Fibroblast of lung (primary cell): ENCODE data around the gene MXRA7. TPM values are rescaled to one million over a fixed set of nuclear protein-coding genes. Genes with fewer than 3 reads are reported as not detected.
"Not testable (repeated sequence)": the region's sequence is repeated elsewhere in the genome, so short reads cannot be mapped to it uniquely, and the experiment has no call there.

Experiments
- DNase-seq, 2 donors: peaks; one replicate each; pipeline versions ENCODE4 v3.0.0 to v3.0.0-alpha.2; 2010; ENCODE audit warnings: low read depth in 2 of 2
- H2AFZ ChIP-seq: 2 replicates; pipeline ENCODE4 v1.5.1; 2012; ENCODE audit warnings: low read length, control low read depth, inconsistent platforms
- H3K27ac ChIP-seq: 2 replicates; pipeline ENCODE4 v1.5.1; 2011; ENCODE audit warnings: low read length, control low read depth; ENCODE audit not compliant: insufficient read depth
- H3K27me3 ChIP-seq: 2 replicates; pipeline ENCODE4 v1.5.1; 2011; ENCODE audit warnings: mild to moderate bottlenecking, low read length; ENCODE audit not compliant: control insufficient read depth, insufficient read depth
- H3K36me3 ChIP-seq: 2 replicates; pipeline ENCODE4 v1.5.1; 2011; ENCODE audit warnings: low read length; ENCODE audit not compliant: control insufficient read depth, insufficient read depth
- H3K4me1 ChIP-seq: 2 replicates; pipeline ENCODE4 v1.5.1; 2011; ENCODE audit warnings: low read length; ENCODE audit not compliant: control insufficient read depth, insufficient read depth; ENCODE audit errors: extremely low read depth
- H3K4me2 ChIP-seq: 2 replicates; pipeline ENCODE4 v1.5.1; 2011; ENCODE audit warnings: low read length, control low read depth; ENCODE audit not compliant: insufficient read depth; ENCODE audit errors: extremely low read depth
- H3K4me3 ChIP-seq, 4 experiments: fragments of 200-600 bp in 1 of 4; sonication (generic) in 1 of 4; replicated peaks in 1 of 4; 2 replicates each; pipeline ENCODE4 v1.5.1; 2011 to 2016; ENCODE audit warnings: low read length in 4 of 4, low read depth in 3 of 4, mild to moderate bottlenecking in 3 of 4, control low read depth in 2 of 4, inconsistent platforms in 1 of 4, mixed read lengths in 1 of 4; ENCODE audit not compliant: insufficient read depth in 1 of 4; ENCODE audit errors: control extremely low read depth in 1 of 4
- H3K79me2 ChIP-seq: 2 replicates; pipeline ENCODE4 v1.5.1; 2012; ENCODE audit warnings: mild to moderate bottlenecking, low read length, inconsistent platforms; ENCODE audit not compliant: control insufficient read depth, insufficient read depth
- H3K9ac ChIP-seq: 2 replicates; pipeline ENCODE4 v1.5.1; 2011; ENCODE audit warnings: mild to moderate bottlenecking, low read length, control low read depth; ENCODE audit not compliant: insufficient read depth
- H3K9me3 ChIP-seq: 2 replicates; pipeline ENCODE4 v1.5.1; 2012; ENCODE audit warnings: low read depth, low read length; ENCODE audit not compliant: control insufficient read depth, insufficient read depth
- H4K20me1 ChIP-seq: 2 replicates; pipeline ENCODE4 v1.5.1; 2011; ENCODE audit warnings: low read length; ENCODE audit not compliant: control insufficient read depth, insufficient read depth; ENCODE audit errors: extremely low read depth
- CTCF ChIP-seq, 2 donors: IDR thresholded peaks in 1 of 2; conservative IDR thresholded peaks in 1 of 2; 1 replicate in 1 of 2; 2 replicates in 1 of 2; pipeline ENCODE4 v1.5.1; 2011 to 2012; ENCODE audit warnings: low read length in 2 of 2, control low read depth in 1 of 2, inconsistent platforms in 1 of 2, low read depth in 1 of 2, mild to moderate bottlenecking in 1 of 2
- EZH2 ChIP-seq: IDR thresholded peaks from 2 replicates; pipeline ENCODE4 v1.5.1; 2012; ENCODE audit warnings: low read length, control low read depth, mild to moderate bottlenecking; ENCODE audit errors: missing control alignments
- polyA plus RNA-seq, 2 donors: library from polyadenylated mRNA; depleted of rRNA in 1 of 2; stranded (reverse) in 1 of 2; unstranded in 1 of 2; fragments of >200 nt; gene quantifications; 2 replicates each; pipeline ENCODE4 v1.2.1, GENCODE V29; 2011 to 2012; ENCODE audit warnings: missing spikeins in 1 of 2
- total RNA-seq: library from RNA; depleted of rRNA; stranded (reverse); fragments of >200 nt; gene quantifications from 2 replicates; pipeline ENCODE4 v1.2.1, GENCODE V29; 2014

The MXRA7 gene
- total and polyA plus RNA-seq, 2 donors (not counting 1 experiment from before 2014, with no cell fraction given): 127 to 307 TPM

- Histone ChIP-seq H3K9me3 (no peaks in the 10 kb centered on the region), H3K36me3 (peaks cover 2% of the 10 kb centered on the region), H4K20me1 (no peaks in the 10 kb centered on the region), H3K4me2 (no peak overlapping the region), H3K27ac (no peak overlapping the region), H2AFZ (no peak overlapping the region), H3K4me1 (no peaks in the 10 kb centered on the region), H3K79me2 (no peaks in the 10 kb centered on the region), H3K27me3 (no peaks in the 10 kb centered on the region), H3K4me3 (no peak overlapping the region), H3K9ac (no peak overlapping the region)
- no peak for DNase-seq
- TF ChIP-seq CTCF (conservative IDR thresholded peaks at IDR 0.05 in 1 of 2, IDR thresholded peaks at IDR 0.05 in 1 of 2; ENCODE audit: low read depth in 1 of 2, low read length in 2 of 2): no peak
- TF ChIP-seq EZH2: no peak
These were observed 40.7 kb upstream of the MXRA7 start for GRCh38 chr17:76751416-76751993.

GRCh38 chr17:76748657-76749056 lies 37.9 kb upstream of the MXRA7 start:
- no peak for TF ChIP-seq EZH2
- no peak for TF ChIP-seq CTCF (conservative IDR thresholded peaks at IDR 0.05 in 1 of 2, IDR thresholded peaks at IDR 0.05 in 1 of 2; ENCODE audit: low read depth in 1 of 2, low read length in 2 of 2)
- no peaks in the 10 kb centered on the region for H4K20me1 ChIP-seq

GRCh38 chr17:76747716-76748363 lies 37.1 kb upstream of the MXRA7 start:
- H3K4me1 ChIP-seq: no peaks in the 10 kb centered on the region
- H3K36me3 ChIP-seq: peaks cover 15% of the 10 kb centered on the region
- no peaks in the 10 kb centered on the region for H3K79me2 ChIP-seq
- no peak for DNase-seq
- no peak overlapping the region for H3K9ac ChIP-seq
- H3K27ac ChIP-seq: no peak overlapping the region
- no peaks in the 10 kb centered on the region for H3K9me3 ChIP-seq
- no peaks in the 10 kb centered on the region for H3K27me3 ChIP-seq
- H2AFZ ChIP-seq: no peak overlapping the region
- H3K4me2 ChIP-seq: no peak overlapping the region
- TF ChIP-seq EZH2 (no peak), CTCF (conservative IDR thresholded peaks at IDR 0.05 in 1 of 2, IDR thresholded peaks at IDR 0.05 in 1 of 2; ENCODE audit: low read depth in 1 of 2, low read length in 2 of 2) (no peak)
- H3K4me3 ChIP-seq: no peak overlapping the region
- H4K20me1 ChIP-seq: no peaks in the 10 kb centered on the region

More at GRCh38 chr17:76748657-76749056, 37.9 kb upstream of the MXRA7 start:
- no peak for DNase-seq
- H3K4me2 ChIP-seq: no peak overlapping the region
- no peak overlapping the region for H3K9ac ChIP-seq
- H3K79me2 ChIP-seq: no peaks in the 10 kb centered on the region
- no peak overlapping the region for H2AFZ ChIP-seq
- peaks cover 15% of the 10 kb centered on the region for H3K36me3 ChIP-seq
- H3K27ac ChIP-seq: no peak overlapping the region
- H3K9me3 ChIP-seq: no peaks in the 10 kb centered on the region
- H3K27me3 ChIP-seq: no peaks in the 10 kb centered on the region
- H3K4me3 ChIP-seq: no peak overlapping the region
- H3K4me1 ChIP-seq: no peaks in the 10 kb centered on the region

- not testable (repeated sequence) for H3K79me2 ChIP-seq, H4K20me1 ChIP-seq, H3K9me3 ChIP-seq, H3K4me2 ChIP-seq, H3K4me1 ChIP-seq, H3K9ac ChIP-seq, H2AFZ ChIP-seq, H3K27me3 ChIP-seq, H3K27ac ChIP-seq, H3K4me3 ChIP-seq
- peaks cover 19% of the 10 kb centered on the region for H3K36me3 ChIP-seq
- peak; percentile 20 to 41 for DNase-seq
These were observed 35.0 kb upstream of the MXRA7 start for GRCh38 chr17:76745785-76746184.
